GM19025 (cell line): ENCODE data around the gene MGAT3.

Source experiments
- ATAC-seq: cut with Tn5 transposase; IDR thresholded peaks from one replicate; pipeline ENCODE4 v1.9.1; 2021; ENCODE audit warnings: mild to moderate bottlenecking, low read depth, moderate library complexity; ENCODE audit not compliant: unreplicated experiment

The MGAT3 gene

DNA sequence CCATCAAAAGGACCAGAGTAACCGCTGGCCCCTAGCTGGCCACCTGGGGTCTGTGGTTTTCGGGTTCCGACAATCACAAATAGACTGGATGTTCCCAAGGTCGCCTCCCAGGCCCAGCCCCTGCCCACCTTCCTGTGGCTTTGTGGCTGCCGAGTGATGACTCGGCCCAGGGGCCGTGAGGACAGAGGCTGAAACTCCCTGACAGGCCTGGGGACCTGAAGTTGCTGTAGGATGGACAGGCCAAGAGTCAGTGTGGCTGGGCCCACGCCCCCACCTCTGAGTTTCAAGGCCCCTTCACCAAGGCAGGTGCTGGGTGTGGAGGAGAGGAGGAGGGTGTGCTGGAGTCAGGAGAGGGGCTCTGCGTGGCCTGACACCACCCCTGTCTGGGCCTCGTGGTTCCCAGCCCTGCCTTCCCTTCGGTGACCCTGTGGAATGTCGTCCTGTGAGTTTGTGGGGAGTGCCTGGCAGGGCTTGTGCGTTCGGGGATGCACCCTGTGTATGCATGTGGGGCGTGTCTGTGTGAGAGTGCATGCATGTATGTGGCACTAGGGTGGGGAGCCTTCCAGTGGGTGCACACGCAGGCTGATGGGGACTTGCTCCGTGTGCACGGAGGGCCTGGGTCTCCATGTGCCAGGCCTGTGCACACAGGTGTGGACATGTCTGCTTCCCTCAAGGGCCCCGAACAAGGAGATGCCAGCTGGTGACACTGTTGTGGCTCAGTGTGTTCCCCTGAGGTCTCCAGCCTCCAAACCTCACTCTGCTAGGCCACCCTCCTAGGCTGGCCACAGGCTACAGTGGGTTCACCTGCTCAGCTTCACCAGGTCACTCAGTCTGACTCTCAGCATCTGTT lies 8.4 kb upstream of the MGAT3 start:
- ATAC-seq, result no peak

DNA sequence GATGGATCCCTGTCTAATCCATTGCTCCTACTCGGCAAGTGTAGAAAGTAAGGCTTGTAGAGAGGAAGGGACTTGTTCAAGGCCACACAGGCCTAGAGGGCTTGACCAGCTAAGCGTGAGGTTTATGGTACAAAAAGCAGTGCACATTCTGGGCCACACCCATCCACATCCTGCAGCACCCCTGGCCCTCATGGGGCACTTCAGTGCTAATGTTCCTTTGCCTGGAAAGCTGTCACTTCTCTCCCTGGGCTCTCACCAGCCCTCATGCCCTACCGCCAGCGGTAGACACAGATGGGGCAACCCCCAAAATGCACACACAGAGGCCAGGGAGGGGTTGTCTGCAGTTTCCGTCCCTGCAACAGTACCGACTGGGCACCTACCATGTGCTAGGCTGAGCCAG lies 7.1 kb upstream of the MGAT3 start:
- no peak for ATAC-seq

DNA sequence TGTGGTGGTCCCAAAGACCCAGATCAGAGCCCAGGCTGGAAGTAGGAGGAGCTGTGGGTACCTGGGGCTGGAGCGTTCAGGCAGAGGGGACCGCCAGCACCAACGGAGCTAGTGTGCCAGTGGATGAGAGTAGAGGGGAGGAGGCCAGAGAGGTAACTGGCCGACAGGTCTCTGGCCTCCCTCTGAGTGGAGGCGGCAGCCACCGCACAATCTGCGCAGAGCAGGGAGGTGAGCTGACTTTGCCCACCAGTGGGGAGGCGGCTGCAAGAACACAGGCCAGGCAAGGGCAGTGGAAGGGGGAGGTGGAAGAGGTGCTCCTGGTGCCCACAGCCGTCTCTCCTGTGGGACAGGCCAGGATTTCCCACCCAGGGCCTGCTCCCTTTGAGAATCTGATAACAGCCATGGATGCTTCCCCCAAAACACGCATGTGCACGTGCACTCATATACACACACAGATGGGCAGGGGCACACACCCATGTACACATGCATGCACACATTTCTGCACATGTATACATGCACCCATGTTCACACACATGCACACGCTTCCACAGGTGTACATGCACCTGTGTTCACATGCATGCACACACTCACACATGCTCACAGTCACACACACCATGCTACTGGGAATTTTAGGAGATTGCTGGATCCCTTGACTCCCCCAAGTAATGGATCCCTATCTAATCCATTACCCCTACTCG lies 6.4 kb upstream of the MGAT3 start:
- ATAC-seq, result no peak

DNA sequence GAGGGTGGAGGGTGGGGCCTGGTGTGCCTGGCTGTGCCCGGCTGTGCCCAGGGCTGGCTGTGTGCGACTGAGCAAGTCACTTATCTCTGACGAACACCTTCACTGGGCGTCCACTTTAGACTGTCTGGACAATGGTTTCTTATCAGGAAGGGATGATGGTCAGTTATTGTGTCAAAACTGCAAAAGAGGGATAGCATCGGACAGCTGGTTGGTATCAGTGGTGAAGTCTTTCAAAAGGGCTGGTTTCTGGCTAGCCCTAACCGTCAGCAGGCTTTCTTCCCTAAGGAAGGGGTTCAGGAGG lies 4.1 kb upstream of the MGAT3 start:
- ATAC-seq, result no peak

DNA sequence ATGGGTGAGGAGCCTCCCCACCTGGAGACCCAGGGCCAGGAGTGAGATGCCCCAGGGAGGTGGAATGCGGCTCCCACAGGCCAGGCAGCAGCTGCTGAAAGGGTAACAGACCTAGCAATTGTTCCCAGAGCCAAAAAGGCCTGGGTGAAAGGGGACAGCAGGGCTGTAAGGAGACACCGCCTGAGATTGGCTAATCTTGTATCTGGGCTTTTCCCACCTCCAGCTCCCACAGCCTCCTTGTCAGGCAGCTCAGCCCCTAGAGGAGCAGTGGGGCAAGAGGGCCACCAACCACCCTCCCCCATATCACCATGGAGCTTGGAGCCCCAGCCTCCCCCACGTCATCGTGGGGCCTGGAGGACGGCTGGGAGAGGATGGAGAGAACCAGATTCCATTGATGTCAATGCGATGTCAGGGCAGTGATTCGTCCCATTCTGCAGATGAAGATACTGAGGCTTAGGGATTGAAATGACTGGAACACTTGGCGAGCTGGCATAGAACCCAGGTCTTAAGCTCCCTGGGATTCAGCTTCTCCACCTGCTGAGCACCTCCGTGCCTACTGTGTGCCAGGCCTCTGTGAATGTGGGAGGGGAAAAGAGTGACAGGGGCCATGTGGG lies 2.9 kb upstream of the MGAT3 start:
- ATAC-seq, result no peak

DNA sequence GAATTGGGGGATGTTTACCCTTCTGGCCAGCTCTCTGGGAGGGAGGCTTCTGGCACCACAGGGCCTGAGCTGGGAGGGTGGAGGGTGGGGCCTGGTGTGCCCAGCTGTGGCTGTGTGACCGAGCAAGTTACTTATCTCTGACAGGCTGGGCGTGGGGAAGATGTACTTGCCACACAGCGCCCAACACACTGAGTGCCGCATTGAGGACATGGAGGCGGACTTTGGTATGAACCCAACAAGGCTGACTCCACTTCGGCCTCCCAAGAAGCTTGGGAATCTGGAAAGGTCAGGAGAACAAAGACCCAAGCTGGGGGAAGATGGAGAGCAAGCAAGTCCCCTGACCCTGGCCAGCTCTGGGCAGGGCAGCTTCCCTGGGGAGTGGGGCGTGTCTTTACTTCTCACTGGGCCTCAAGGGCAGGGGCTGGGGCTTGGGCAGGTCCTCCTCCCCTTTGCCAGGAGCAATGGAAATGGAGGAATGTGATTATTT lies 2.4 kb upstream of the MGAT3 start:
- no peak for ATAC-seq

DNA sequence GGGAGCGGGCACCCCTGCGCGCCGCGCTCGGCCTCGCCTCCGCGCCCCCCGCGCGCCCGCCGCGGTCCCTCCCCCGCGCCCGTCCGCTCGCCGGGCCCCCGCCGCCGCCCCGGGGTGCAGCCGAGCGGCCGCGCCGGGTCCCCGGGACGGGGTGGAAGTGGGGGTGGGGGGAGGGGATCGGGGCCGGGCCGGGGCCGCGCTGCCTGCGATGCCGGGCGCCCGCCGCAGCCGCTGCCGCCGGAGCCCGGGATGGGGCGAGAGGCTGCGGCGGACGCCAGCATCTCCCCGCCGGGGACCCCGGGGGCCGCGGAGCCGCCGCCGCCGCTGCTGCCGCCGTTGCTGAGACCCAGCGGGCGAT lies 365 bp downstream of the MGAT3 start:
- ATAC-seq, result no peak

DNA sequence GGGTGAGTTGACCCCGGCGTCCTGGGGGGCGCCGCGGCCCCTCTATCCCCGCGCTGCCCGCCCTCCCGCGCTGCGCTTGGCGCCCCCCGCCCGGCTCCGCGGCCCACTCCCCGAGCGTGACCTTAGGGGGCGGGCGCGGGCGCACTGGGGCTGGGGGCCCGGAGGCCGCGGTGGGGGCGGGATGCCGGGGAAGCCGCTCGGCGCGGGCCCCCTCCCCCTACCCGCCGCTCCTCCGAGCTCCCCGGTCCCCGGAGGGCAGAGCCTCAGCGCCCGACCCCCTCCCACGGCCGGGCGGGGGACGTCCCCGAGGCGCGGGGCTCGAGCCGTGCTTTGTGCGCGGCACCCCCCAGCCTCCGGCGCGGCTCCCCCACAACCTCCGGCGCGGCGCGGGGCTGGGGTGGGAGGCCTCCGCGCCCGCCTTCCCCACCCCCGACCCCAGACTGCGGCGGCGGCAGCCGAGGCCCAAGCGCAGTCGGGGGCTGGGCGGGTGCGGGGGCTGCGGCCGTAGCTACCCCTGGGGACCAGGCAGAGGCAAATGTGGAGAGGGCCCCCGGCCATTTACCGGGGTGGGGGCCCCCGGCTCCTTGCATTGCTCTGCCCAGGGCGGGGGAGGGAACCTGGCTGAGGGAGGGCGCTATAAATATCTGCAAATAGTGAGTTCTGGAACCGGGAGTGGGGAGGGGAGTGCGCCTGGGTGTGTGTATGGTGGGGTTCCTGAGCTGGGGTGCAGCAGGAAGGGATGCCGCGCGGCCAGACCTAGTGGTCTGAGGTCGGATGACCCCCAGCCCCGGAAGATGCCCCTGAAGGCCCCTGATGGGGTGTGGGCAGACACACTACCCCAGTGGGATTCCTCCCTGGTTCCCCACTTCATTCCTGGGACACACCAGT lies 988 bp downstream of the MGAT3 start:
- no peak for ATAC-seq

DNA sequence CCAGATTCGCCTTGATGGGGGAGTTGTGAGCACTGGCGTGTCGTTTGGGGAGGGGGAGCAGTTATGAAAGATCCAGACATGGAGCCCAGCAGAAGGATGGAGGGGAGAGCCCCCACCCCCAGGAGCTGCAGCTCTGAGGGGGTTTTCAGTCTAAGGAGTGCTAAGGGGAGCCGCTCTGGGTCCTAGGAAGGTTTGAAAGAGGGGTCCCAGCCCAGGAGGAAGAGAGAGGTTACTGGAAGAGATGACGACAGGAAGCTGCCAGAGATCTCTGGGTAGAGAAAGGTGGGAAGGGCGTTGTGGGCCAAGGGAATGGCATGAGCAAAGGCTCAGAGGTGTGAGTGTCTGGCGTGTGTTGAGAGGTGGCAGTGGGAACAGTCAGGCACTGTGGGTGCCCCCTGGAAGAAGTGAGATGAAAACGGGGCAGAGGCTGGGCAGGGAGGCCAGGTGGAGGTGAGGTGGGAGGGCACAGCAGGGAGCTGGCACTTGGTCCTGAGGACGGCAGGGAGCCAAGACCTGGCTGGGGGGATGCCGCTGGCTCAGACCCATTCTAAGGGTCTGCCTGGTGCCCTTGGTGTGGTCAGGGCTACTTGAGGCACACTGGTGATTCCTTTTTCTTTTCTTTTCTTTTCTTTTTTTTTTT lies 1.8 kb downstream of the MGAT3 start:
- ATAC-seq, result no peak

DNA sequence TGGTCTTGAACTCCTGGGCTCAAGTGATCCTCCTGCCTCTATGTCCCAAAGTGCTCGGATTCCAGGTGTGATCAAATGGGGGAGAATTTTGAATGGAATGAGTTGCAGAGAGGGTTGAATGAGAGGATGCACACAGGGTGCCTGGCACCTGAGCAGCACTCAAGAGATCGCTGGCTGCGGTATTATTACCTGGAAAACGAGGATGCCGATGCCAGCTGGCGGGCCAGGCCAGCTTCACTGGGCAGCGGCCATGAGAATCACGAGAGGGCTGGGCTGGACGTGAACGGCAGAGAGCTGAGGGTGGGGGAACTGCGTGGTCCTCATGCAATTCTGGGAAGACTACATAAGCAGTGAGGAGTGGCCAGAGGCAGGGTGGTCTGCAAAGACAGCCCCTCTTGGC lies 2.9 kb downstream of the MGAT3 start:
- no peak for ATAC-seq

DNA sequence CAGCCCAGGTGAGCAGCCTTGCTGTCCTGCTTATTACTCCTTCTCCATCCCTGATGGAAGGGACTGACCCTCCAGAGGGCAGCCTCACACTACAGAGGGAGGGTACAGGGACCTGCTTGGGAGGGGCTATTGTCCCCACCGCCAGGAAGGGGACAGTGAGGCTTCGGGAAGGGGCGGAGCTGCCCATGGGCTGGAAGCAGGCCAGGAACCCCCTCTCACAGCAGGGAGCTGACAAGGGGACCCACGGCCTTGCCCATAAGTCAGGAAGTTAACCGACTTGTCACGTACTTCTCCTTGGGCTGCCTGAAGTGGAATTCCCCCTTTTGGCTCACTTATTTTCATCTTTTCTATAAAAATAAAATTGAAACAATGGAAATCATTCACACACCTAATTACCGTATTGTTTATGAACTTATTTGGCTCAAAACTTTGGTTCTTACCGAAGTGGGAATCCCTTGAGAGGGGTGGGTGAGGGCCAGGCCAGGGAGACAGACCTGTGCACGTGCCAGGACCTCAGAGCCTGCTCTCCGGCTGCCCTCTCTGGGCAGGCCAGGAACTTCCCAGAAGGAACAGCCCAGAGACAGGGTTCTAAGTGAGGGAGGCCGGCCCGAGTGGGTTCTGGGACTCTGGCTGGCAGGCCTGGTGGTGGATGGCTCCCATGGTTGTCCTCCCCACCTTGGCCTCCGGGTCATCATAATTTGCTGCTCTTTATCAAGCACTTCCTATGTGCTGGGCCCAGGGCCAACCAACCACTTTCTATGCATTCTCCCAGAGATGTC lies 5.8 kb downstream of the MGAT3 start:
- ATAC-seq, result no peak

DNA sequence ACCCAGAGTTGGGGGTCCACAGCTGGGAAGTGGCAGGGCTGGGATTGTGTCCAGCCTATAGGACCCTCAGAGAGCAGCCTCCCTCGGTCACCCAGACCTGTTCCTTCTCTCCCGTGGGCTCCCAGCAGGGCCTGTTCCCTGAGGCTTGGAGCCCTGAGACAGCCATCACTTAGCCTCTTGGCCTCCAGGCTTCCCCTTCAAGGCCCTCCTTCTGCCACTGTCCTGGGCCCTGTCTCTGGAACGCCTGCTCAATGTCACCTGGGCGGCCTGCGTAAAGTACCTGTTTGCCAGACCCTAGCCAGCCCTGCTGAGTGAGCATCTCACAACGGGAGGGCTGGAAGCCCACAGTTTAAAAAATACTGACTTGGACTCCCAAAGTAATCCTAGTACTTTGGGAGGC lies 6.5 kb downstream of the MGAT3 start:
- ATAC-seq, result no peak

DNA sequence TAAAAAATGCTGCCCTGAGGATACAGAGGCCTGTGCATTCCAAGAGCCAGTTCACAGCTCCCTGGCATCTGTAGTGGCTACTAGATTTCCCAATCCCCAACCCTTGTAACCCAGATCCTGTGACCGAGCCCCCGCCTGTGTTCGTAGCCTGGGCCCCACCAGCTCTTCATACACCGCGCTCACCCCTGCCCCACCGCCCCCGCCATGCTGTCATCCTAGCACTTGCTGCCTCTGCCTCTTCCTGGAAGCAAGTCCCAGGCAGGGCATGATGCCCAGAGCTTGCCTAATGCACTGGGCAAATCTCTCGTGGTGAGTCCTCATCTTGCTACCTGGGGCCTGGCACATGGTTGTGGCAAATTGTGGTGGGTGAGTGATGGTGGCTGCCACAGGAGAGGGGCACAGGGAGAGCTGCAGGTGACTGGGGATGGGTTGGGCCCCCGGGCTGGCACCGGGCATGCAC lies 7.1 kb downstream of the MGAT3 start:
- ATAC-seq, result no peak

DNA sequence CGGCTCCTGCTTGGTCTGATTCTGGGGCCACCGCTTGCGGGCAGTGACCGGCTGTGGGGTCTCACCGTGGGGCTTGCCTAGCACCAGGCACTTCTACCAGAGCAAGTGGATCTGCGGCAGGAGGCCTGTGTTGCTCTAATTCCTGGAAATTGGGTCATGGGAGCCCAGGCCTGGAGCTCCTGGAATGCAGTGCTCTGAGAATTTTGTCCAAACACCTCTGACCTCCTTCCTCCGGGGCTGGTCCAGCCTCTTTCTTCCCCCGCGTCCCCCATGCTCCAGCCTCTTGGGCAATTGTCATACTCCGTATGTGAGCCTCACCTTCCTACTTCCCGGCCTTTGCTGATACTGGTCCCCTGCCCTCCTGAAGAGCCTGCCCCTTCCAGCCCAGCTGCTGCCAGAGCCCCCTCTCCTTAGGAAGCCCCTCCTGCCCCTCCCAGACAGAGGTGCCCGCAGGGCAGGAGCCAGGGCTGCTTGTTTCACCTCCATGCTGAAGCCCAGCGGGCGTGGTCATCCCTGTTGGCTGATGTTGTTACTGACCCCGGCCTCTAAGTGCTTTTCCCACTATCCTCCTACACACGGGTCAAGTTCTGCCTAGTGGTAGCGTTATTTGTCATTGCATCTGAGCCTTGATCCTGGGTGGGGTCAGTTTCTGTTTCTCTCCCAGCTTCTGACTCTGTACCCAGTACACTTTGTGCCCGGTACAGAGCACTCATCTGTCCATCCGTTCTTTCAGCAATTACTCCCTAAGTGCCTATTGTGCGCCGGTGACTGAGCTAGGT lies 9.6 kb downstream of the MGAT3 start:
- ATAC-seq, result no peak

DNA sequence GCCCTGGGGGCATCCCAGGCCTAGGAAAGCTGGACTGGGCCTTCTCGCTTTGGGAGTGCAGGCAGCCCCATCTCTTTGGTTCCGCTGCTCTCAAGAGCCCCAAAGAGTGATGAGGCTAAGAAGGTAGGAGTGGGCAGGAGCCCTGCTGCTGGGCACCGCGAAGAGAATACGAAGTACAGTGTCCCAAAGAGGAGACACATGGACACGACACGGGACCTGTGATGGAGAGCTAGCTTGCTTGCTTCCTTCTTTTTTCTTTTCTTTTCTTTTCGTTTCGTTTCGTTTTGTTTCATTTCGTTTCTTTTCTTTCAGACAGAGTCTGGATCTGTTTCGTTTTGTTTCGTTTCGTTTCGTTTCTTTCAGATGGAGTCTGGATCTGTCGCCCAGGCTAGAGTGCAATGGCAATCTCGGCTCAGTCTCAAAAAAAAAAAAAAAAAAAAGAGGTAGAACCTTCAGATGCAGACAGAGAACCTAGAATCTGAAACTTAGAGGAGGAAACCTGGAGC lies 10.6 kb downstream of the MGAT3 start:
- ATAC-seq, result no peak

DNA sequence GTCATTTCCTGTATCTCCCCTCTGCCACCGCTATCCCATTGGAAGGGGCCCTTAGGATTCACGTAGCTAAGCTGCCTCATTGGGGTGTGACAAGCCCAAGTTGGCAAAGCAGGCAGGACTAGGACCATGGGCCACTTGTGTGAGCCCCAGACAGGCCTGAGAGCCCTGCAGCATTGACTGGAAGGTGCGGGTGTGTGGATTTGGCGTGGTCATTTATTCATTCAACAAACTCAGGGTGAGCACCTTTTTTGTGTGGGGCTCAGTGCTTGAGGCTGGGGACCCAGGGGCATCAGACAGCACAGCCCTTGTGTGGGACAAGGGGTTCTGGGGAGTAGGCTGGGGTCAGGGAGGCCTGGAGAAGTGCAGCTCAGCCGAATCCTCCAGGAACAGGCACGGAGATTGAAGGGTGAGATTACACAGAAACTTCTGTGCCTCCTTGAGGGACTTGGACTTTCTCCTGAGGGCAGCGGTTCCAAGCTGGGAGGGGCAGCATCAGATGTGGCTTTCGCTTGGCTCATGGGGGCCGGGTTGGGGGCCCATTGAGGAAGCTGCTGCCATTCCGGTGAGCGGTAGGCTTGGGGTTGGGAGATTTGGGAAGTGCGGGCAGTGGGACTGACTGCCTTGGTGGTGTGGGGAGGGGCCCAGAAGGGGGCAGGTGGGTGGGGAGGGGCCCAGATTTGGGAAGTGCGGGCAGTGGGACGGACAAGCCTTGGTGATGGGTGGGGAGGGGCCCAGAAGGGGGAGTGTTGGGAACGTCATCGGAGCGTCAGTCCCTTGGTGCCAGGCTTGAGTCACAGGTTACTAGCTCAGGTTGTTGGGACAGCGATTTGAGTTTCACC lies 11.9 kb downstream of the MGAT3 start:
- no peak for ATAC-seq

DNA sequence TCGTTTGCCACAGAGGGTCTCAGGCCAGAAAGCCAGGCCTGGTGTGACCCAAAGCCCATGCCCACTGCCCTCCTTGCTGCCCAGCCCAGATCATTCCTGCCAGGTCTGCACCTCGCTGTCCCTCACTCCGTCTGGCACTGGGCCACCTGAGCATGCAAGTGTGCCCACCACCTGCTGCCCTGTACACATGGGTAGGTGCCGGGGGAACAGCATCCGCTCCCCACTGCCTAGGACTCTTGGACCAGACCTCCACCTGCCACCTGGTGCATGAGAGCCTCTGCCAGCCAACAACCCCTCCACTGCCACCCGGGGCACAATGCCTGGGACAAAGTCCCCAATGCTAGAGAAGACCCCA lies 12.5 kb downstream of the MGAT3 start:
- ATAC-seq, result no peak
